Measurements from ENCODE around the gene MET. TPM values are rescaled to one million over a fixed set of nuclear protein-coding genes. Genes with fewer than 3 reads are reported as not detected.

Gene MET
- total RNA-seq, 1 experiment from 2014 or later = 5.0 TPM

- no peak for DNase-seq
- Mint-ChIP-seq H3K27me3 (ENCODE audit: low read depth) (no peaks in the 10 kb centered on the region), H3K9me3 (no peaks in the 10 kb centered on the region), H3K4me1 (peaks cover 12 to 13% of the 10 kb centered on the region in 2 experiments), H3K4me3 (no peak overlapping the region), H3K36me3 (ENCODE audit: insufficient read depth in 1 of 3, low read depth in 3 of 3) (no peaks in the 10 kb centered on the region), H3K27ac (no peak overlapping the region)
- H3K79me2 ChIP-seq (ENCODE audit: insufficient read depth, low read length) = no peaks in the 10 kb centered on the region
- H3K79me1 ChIP-seq (ENCODE audit: insufficient read depth, low read depth, low read length, poor library complexity, severe bottlenecking) = no peaks in the 10 kb centered on the region
- H3K23me2 ChIP-seq (ENCODE audit: insufficient read length, low read depth, low read length, poor library complexity, severe bottlenecking) = no peaks in the 10 kb centered on the region
- no peak overlapping the region for H2BK120ac ChIP-seq (ENCODE audit: low read depth, low read length, poor library complexity, severe bottlenecking)
- H2AK5ac ChIP-seq (ENCODE audit: insufficient read length, low read length) = no peak overlapping the region
- H4K20me1 ChIP-seq (ENCODE audit: control insufficient read depth, insufficient read depth, insufficient read length) = no peaks in the 10 kb centered on the region
- H4K91ac ChIP-seq (ENCODE audit: insufficient read length, low read depth, low read length) = no peak overlapping the region
- no peak overlapping the region for H4K5ac ChIP-seq (ENCODE audit: insufficient read length, low read depth, low read length)
- no peak overlapping the region for H3K4me2 ChIP-seq (ENCODE audit: insufficient read depth, insufficient read length, low read length)
- H3K4me1 ChIP-seq (ENCODE audit: insufficient read depth, low read length) = no peaks in the 10 kb centered on the region; the same call in 1 of the 2 replicates
- H2BK12ac ChIP-seq (ENCODE audit: insufficient read length, low read depth, low read length) = no peak overlapping the region
- H3K18ac ChIP-seq (ENCODE audit: insufficient read length, low read depth, low read length) = no peak overlapping the region
- H2BK15ac ChIP-seq (ENCODE audit: low read depth, low read length) = no peak overlapping the region
- no CpG with 5 or more reads among the region's 2 CpGs for WGBS (ENCODE audit: extremely low coverage, insufficient read length, low lambda C conversion rate)
- H3K27ac ChIP-seq (ENCODE audit: insufficient read length, low read depth, low read length) = no peak overlapping the region
- no peak overlapping the region for H3K4ac ChIP-seq (ENCODE audit: low read depth, low read length)
- no peak overlapping the region for H4K8ac ChIP-seq (replicated peaks; ENCODE audit: insufficient read length, low read depth, low read length)
- H3K27me3 ChIP-seq (ENCODE audit: insufficient read depth, low read length) = no peaks in the 10 kb centered on the region
- H2BK20ac ChIP-seq (ENCODE audit: low read depth, low read length, poor library complexity, severe bottlenecking) = no peak overlapping the region
- H3K56ac ChIP-seq (ENCODE audit: insufficient read length, low read depth, low read length) = no peak overlapping the region
- H3K23ac ChIP-seq (ENCODE audit: insufficient read length, low read depth, low read length) = no peak overlapping the region
- H3K14ac ChIP-seq (ENCODE audit: insufficient read depth, low read length) = no peak overlapping the region
- no peak overlapping the region for H3T11ph ChIP-seq (ENCODE audit: low read length)
- H3K9ac ChIP-seq (ENCODE audit: extremely low read depth, insufficient read length, low read length) = no peak overlapping the region
- TF ChIP-seq CTCF (conservative IDR thresholded peaks at IDR 0.05) = no peak
- no peaks in the 10 kb centered on the region for H3K9me3 ChIP-seq (ENCODE audit: control insufficient read depth, low read depth, low read length)
- no peak overlapping the region for H2AFZ ChIP-seq (ENCODE audit: low read length)
- no peak overlapping the region for H2BK5ac ChIP-seq (ENCODE audit: insufficient read length, low read length)
Observed at GRCh38 chr7:116787881-116788280, 115.9 kb downstream of the MET start.

Data from H9 (cell line).